Muscle layer of duodenum (tissue), 2 donors: Measurements from ENCODE around the gene FOXJ2.

ENCODE experiments used
- H3K27ac ChIP-seq: one replicate; pipeline ENCODE4 v1.7.0; 2013; ENCODE audit warnings: mild to moderate bottlenecking, low read length
- H3K27me3 ChIP-seq: one replicate; pipeline ENCODE4 v1.7.0; 2013; ENCODE audit warnings: low read depth, mild to moderate bottlenecking, control low read depth, low read length
- H3K36me3 ChIP-seq, 2 donors: one replicate each; pipeline ENCODE4 v1.7.0; 2013; ENCODE audit warnings: low read length in 2 of 2, control low read depth in 1 of 2, mild to moderate bottlenecking in 1 of 2; ENCODE audit not compliant: insufficient read depth in 2 of 2, control insufficient read depth in 1 of 2
- H3K4me1 ChIP-seq, 2 donors: one replicate each; pipeline ENCODE4 v1.7.0; 2013; ENCODE audit warnings: low read length in 2 of 2, mild to moderate bottlenecking in 2 of 2, control low read depth in 1 of 2, moderate library complexity in 1 of 2; ENCODE audit not compliant: insufficient read depth in 2 of 2, control insufficient read depth in 1 of 2
- H3K4me3 ChIP-seq, 2 donors: one replicate each; pipeline ENCODE4 v1.7.0; 2013; ENCODE audit warnings: low read length in 2 of 2, low read depth in 1 of 2, mild to moderate bottlenecking in 1 of 2
- H3K9me3 ChIP-seq, 2 donors: one replicate each; pipeline ENCODE4 v1.7.0; 2013; ENCODE audit warnings: low read length in 2 of 2, control low read depth in 1 of 2, mild to moderate bottlenecking in 1 of 2; ENCODE audit not compliant: control insufficient read depth in 1 of 2
- donor health status: healthy.

The FOXJ2 gene

GRCh38 chr12:8089716-8090115 is 57.2 kb downstream of the FOXJ2 start:
- Histone ChIP-seq H3K9me3 (no peaks in the 10 kb centered on the region), H3K27me3 (no peaks in the 10 kb centered on the region), H3K36me3 (peaks cover 44 to 47% of the 10 kb centered on the region in 2 donors), H3K4me3 (no peak overlapping the region), H3K4me1 (peaks cover 0 to 8% of the 10 kb centered on the region in 2 donors), H3K27ac (no peak overlapping the region)

GRCh38 chr12:8093291-8093690 is 60.8 kb downstream of the FOXJ2 start:
- H3K4me1 ChIP-seq, result peaks cover 0 to 7% of the 10 kb centered on the region in 2 donors
- peaks cover 71 to 73% of the 10 kb centered on the region in 2 donors for H3K36me3 ChIP-seq

GRCh38 chr12:8096281-8096915 is 63.9 kb downstream of the FOXJ2 start:
- Histone ChIP-seq H3K27ac (no peak overlapping the region), H3K4me1 (no peaks in the 10 kb centered on the region), H3K36me3 (peaks cover 51 to 62% of the 10 kb centered on the region in 2 donors), H3K9me3 (no peaks in the 10 kb centered on the region), H3K27me3 (no peaks in the 10 kb centered on the region), H3K4me3 (no peak overlapping the region)

More at GRCh38 chr12:8093291-8093690, 60.8 kb downstream of the FOXJ2 start:
- Histone ChIP-seq H3K4me3 (no peak overlapping the region), H3K9me3 (no peaks in the 10 kb centered on the region), H3K27me3 (no peaks in the 10 kb centered on the region), H3K27ac (no peak overlapping the region)

- no peak overlapping the region for H3K27ac ChIP-seq
- H3K4me1 ChIP-seq, result no peaks in the 10 kb centered on the region
- no peaks in the 10 kb centered on the region for H3K9me3 ChIP-seq
- peaks cover 32 to 51% of the 10 kb centered on the region in 2 donors for H3K36me3 ChIP-seq
- H3K27me3 ChIP-seq, result no peaks in the 10 kb centered on the region
- no peak overlapping the region for H3K4me3 ChIP-seq
These were observed 66.7 kb downstream of the FOXJ2 start for GRCh38 chr12:8099235-8099634.
